Jurkat, Clone E6-1 (cell line): Measurements from ENCODE around the gene CASP7. TPM values are rescaled to one million over a fixed set of nuclear protein-coding genes. Genes with fewer than 3 reads are reported as not detected.
"Not testable (repeated sequence)": the region's sequence is repeated elsewhere in the genome, so short reads cannot be mapped to it uniquely, and the experiment has no call there.

Source experiments
- DNase-seq: peaks from one replicate; pipeline ENCODE4 v3.0.0-alpha.2; 2011; ENCODE audit warnings: low read depth, low spot score
- H3K4me3 ChIP-seq: 2 replicates; pipeline ENCODE4 v1.5.1; 2011; ENCODE audit warnings: mild to moderate bottlenecking, low read length, control low read depth, moderate library complexity
- polyA plus RNA-seq: library from polyadenylated mRNA; unstranded; fragments of >200 nt; gene quantifications from one replicate; pipeline ENCODE4 v1.2.1, GENCODE V29; 2012; ENCODE audit warnings: missing spikeins; ENCODE audit not compliant: insufficient read length, insufficient read depth

Gene CASP7
- polyA plus RNA-seq: 30.5 TPM

DNA sequence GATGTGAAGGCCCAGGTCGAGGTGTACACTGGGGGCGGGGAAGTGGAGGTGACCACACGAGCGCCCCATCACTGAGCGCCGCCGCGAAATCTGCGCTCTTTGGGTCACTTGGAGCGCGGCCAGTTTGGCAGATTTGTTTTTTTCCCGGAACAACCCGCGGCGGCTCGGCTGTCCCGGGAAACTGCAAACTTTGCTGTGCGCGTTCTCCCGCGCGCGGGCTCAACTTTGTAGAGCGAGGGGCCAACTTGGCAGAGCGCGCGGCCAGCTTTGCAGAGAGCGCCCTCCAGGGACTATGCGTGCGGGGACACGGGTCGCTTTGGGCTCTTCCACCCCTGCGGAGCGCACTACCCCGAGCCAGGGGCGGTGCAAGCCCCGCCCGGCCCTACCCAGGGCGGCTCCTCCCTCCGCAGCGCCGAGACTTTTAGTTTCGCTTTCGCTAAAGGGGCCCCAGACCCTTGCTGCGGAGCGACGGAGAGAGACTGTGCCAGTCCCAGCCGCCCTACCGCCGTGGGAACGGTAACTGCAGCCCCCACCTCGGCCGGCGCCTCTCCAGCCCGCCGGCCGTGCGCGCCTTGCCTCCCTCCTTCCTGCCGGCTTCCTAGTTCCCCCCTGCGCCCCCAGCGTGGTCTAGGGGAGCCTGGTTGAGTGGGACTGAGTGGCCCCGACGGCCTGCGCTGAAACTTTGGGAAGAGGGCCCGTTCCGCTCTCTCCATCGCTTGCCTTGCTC, at the start of gene CASP7:
CASP7 (plus strand) TSS at position 450 of the 727 bp plus-strand sequence. CDS start 17,582 bp downstream, outside the sequence.
- DNase-seq: peak; percentile 86
- H3K4me3 ChIP-seq: peak within 1 kb of the TSS; percentile 94

DNA sequence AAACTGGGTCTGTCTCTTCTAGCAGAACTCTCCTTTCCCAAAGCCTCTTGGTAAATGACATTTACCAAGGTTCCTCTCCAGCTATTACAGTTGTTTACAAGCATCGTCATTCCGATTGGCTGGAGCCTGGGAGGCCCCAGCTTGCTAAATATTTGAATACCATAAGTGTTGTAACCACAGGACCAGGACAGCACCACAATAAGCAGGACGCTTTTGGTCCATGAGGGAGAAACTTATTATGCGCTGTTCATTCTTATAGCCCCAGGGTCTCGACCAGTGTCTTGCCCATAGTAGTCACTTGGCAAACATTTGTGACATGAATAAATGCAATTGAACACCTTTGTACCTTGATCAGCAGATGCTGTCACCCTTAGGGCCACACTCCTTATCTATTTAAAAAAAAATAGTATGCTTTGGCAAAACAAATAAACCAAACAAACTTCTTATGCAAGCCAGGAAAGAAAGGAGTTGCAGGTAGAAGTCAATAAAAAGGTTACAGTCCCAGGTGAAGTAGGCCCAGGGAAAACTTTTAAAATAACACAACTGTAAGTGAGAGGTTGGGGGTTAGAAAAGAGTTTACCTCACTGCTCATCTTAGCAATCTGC, 48.7 kb upstream of the CASP7 start:
- no peak overlapping the region for H3K4me3 ChIP-seq
- DNase-seq: no peak

DNA sequence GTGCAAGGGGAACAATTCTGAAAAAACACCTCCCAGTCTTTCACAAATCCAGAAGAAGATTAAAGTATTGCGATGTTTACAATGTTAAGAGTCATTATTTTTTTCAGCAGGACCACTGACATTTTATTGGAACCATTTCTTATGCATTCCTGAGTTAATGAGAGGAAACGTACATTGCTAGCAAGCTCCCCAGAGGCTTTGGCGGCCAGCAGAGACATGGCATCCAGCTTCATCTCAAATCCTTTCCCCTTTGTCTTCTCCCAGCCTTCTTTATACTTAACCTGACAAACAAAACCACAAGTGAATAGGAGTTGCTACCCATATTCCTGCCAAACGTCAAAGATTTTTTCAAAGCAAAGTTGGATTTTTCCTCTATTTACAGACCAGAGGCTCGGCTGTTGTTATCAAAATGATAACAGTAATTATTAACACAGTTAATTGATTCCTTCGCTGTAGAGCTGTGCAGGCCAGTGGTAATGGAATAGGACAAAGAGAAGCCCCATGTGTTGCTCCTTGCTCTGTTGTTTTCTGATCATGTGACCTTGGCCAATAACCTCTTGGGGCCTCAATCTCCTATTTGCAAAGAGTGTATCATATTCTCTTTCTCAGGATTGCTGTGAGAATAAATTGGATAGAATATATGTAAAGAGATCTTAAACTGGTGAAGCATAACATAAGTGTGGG, 47.9 kb upstream of the CASP7 start:
- DNase-seq: no peak
- no peak overlapping the region for H3K4me3 ChIP-seq

GRCh38 chr10:113639966-113640365, 39.7 kb upstream of the CASP7 start:
- no peak overlapping the region for H3K4me3 ChIP-seq
- no peak for DNase-seq

- no peak overlapping the region for H3K4me3 ChIP-seq
- DNase-seq: no peak
These were observed 38.0 kb upstream of the CASP7 start for GRCh38 chr10:113641702-113642101.

DNA sequence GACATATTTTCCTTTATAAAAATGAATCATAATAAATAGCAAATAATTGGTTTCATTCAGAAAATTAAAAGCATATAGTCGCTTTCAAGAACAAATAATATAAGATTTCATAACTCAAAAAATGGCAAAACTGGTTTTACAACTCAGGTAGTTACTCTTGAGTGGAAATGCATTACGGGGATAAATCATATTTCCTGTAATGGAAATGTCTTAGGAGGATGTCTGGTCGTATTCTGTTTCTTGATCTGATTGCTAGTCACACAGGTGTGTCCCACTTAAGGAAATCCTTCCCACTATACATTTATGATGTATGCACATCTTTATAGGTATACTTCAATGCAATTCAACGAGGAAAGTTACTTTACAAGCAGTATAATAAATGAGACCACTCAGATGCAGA, 36.5 kb upstream of the CASP7 start:
- no peak overlapping the region for H3K4me3 ChIP-seq
- DNase-seq: no peak

- DNase-seq: no peak
- no peak overlapping the region for H3K4me3 ChIP-seq
These were observed 35.3 kb upstream of the CASP7 start for GRCh38 chr10:113644185-113645120.

GRCh38 chr10:113646336-113647201, 33.1 kb upstream of the CASP7 start:
- no peak overlapping the region for H3K4me3 ChIP-seq

GRCh38 chr10:113647812-113648211, 31.9 kb upstream of the CASP7 start:
- no peak for DNase-seq

More at GRCh38 chr10:113646336-113647201, 33.1 kb upstream of the CASP7 start:
- DNase-seq: no peak

DNA sequence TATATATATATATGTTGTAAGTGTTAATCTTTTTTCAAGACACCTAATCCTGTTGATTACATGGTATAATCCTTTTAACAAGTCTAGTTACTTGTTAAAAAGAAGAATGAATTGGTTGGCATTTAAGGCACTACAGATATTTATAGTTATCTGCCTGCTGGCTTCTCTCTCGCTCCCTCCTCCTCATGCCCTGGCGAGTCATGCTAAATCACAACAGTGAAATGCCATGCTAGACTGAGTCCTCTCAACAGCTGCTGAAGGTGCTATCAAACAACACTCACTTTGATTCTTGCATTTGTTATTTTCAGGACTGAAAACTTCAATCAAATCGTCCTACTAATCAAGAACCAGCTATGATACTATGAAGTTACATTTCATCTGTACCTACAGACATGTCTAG, 31.2 kb upstream of the CASP7 start:
- DNase-seq: no peak

More at GRCh38 chr10:113647812-113648211, 31.9 kb upstream of the CASP7 start:
- H3K4me3 ChIP-seq: no peak overlapping the region

GRCh38 chr10:113650172-113650571, 29.5 kb upstream of the CASP7 start:
- no peak overlapping the region for H3K4me3 ChIP-seq
- DNase-seq: no peak

More for the DNA sequence above, 31.2 kb upstream of the CASP7 start:
- H3K4me3 ChIP-seq: no peak overlapping the region

- DNase-seq: no peak
- H3K4me3 ChIP-seq: no peak overlapping the region
These were observed 28.7 kb upstream of the CASP7 start for GRCh38 chr10:113651021-113651420.

DNA sequence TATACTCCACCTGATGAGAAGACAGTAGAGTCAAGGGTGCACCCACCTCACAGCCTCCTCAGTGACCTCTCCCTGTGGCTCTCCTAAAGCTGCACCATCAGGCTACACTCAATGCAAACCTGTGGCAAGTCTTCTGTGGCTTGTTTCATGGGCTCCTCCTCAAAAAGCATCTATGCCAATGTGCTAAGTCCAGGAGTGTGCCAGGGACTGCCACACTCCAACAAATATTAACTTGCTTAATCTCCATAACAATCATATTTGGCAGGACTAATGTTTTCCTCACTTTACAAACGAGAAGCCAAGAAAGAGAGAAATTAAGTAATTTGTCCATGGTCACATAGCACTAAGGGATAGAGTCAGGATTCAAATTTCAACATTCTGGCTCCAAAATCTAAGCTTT, 27.8 kb upstream of the CASP7 start:
- no peak for DNase-seq
- H3K4me3 ChIP-seq: no peak overlapping the region

DNA sequence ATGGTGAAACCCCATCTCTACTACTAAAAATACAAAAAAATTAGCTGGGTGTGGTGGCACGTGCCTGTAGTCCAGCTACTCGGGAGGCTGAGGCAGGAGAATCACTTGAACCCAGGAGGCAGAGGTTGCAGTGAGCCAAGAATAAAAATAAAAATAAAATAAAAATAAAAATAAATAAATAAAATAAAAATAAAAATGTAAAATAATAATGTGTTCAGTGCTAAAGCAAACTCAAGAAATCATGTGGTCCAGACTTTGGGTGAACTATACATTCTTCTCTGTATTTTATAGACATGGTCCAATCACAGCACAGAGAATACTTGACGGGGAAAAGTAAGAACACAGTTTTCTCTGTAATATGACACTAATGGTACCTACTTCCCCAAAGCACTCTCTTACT, 27.3 kb upstream of the CASP7 start:
- DNase-seq, H3K4me3 ChIP-seq: not testable (repeated sequence)

GRCh38 chr10:113656896-113657295, 22.8 kb upstream of the CASP7 start:
- DNase-seq: no peak
- no peak overlapping the region for H3K4me3 ChIP-seq

DNA sequence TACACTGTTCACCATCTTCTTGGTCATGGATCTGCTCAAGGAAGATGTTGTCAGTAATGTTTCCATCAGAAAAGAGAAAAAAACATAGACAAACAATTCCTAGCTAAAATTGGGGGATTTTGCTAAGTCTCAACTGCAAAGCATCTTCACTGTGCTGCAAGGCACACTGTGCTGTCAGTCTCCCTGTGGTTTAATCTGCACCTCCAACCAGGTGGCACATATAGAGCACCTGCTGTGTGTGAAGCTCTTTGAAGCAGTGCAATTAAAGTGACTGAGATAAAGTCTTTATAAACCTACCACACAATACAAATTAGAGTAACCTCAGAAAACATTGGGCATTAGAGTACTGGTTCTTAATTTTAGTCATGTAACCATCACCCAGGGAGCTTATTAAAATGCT, 22.2 kb upstream of the CASP7 start:
- no peak overlapping the region for H3K4me3 ChIP-seq
- DNase-seq: no peak

GRCh38 chr10:113661332-113661731, 18.4 kb upstream of the CASP7 start:
- no peak overlapping the region for H3K4me3 ChIP-seq
- no peak for DNase-seq

GRCh38 chr10:113663142-113663541, 16.6 kb upstream of the CASP7 start:
- no peak for DNase-seq
- H3K4me3 ChIP-seq: no peak overlapping the region
